Activated CD4-positive, alpha-beta T cell treated with anti-CD3 and anti-CD28 coated beads, Interleukin-2, amount 50 U/mL, for 24 hours (primary cell): ENCODE results near the gene KCNN1.
"Not testable (repeated sequence)": the region's sequence is repeated elsewhere in the genome, so short reads cannot be mapped to it uniquely, and the experiment has no call there.

ENCODE experiments used
- DNase-seq, 2 donors: peaks; one replicate each; pipeline ENCODE4 v3.0.0-alpha.2; 2020; ENCODE audit warnings: low read depth in 1 of 2, low spot score in 1 of 2

Gene KCNN1

DNA sequence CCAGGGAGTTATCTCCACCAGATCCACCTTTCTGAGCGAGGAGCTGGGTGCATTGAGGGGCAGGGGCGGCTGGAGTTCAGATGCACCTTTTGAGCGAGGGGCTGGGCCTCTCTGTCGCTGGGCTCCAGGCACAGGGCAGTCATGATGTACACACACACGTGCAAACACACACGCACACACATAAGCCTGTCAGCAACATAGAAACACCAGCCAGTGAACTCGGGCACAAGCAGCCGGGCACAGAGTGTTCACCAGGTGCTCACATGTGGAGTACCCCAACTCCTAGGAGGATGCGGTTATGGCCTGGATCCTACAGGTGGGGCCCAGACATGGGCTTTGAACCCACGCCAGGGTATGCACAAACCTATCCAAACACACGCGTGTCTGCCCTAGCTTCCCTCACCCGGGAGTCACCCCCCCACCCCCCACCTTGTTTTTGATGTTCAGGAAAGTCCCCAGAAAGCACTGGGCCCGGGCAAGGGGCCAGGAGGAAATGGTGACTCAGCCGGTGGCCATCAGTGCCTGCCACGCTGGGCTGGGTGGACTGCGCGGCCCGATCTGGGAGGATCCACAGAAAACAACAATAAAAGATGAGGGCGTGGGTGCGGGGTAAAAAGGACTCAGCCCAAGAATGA, 54.3 kb downstream of the KCNN1 start:
- DNase-seq, result no peak

DNA sequence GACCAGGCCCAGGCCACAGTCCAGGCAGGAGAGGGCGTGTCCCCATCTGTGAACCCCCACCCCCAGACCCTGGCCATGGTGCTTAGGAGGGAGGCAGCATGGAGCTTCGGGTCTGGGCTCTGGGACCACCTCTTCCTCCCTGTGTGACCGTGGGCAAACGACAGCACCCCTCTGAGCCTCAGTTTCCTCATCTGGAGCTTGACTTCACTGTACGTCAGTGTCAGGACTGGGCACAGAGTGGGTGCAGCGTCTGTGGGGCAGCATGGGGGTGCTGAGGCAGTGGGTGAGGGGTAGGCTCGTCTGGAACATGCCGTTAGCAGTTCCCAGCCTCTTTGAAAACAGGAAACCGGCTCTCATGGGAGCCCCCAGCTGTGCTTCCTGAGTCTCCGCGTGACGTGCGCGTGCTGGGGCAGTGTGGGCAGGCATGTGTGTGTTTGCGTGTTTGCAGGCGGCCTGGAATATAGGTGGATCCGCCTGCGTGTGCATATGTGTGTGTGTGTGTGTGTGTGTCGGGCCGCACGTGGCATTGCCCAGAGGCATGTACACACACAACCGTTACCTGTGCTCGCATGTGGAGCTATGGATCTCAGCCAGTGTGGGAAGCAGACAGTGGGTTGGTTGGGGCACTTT, 56.8 kb downstream of the KCNN1 start:
- DNase-seq, result no peak

- no peak for DNase-seq
Measured at GRCh38 chr19:18027151-18027550, 60.2 kb downstream of the KCNN1 start.

DNA sequence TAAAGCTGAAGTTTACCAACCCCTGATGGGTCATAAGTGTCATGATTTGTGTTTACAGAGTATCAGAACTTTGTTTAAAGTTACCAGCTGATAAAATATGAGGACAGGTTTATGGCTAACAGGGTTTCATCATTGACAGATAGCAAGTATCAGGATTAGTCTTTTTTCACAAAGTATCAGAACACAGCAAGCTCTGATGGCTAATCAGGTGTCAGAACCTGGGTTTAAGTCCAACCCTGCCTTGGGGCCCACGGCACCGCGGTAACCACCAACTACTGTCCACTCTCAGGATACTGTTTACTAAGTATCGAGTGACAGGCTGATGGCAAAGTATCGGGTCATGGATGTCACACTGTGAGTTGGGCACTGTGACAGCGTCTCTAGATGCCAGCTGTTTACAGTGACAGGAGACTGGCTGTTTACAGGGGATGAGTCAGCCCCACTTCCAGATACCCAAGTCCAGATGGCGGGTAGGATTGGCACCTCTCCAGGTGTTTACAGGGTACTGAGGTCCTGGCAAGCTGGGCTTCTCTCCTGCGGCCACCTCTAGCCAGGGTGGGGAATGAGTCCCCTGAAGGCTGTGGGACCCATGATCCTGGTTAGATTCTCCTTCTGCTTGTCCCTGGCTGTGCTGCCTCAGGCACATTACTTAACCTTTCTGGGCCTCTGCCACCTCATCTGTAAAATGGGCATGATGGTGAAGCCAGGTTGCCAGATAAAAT, 62.9 kb downstream of the KCNN1 start:
- no peak for DNase-seq

GRCh38 chr19:18031401-18031800, 64.5 kb downstream of the KCNN1 start:
- not testable (repeated sequence) for DNase-seq

DNA sequence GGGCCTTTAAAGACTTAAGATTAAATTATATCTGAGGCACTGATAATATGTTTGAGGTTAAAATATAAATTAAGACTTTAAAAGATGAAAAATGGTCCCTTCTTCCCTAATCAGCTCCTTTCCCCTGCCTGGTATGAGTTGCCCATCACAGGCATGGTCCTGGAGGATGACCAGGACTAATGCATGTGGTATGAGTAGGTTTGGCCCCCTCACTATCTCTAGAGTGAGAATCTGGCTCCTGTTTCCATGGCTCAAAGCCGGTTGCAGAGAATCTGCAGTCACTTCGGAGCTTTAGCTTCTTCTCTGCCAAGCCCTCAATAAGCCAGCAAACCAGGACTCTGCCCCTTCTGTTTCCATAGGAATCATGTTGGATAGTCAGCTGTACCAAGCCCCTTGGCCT, 65.2 kb downstream of the KCNN1 start:
- DNase-seq, result not testable (repeated sequence)

GRCh38 chr19:18041054-18041453, 74.1 kb downstream of the KCNN1 start:
- DNase-seq, result no peak

GRCh38 chr19:18043676-18044075, 76.8 kb downstream of the KCNN1 start:
- no peak for DNase-seq

DNA sequence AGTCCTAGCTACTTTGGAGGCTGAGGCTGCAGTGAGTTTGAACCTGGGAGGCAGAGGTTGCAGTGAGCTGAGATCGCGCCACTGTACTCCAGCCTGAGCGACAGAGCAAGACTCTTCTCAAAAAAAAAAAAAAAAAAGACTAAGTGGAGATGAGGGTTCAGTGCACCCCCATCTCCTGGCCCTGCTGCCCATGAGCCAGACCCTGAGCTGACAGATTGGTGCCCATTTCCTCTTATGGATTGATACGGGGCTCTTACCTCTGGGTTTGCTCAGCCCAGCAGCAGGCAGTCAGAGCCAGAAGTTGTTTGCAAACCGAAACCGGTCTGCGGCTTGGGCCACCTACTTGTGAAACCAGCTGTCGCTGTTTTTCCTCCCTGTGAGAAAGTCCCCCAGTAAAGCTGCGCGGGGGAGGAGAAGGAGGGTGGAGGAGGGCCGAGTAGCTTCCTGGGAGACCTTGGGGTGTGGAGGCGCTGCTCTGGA, 78.0 kb downstream of the KCNN1 start:
- peak; percentile 74 to 85 for DNase-seq

GRCh38 chr19:18045307-18046050, 78.6 kb downstream of the KCNN1 start:
- no peak for DNase-seq

DNA sequence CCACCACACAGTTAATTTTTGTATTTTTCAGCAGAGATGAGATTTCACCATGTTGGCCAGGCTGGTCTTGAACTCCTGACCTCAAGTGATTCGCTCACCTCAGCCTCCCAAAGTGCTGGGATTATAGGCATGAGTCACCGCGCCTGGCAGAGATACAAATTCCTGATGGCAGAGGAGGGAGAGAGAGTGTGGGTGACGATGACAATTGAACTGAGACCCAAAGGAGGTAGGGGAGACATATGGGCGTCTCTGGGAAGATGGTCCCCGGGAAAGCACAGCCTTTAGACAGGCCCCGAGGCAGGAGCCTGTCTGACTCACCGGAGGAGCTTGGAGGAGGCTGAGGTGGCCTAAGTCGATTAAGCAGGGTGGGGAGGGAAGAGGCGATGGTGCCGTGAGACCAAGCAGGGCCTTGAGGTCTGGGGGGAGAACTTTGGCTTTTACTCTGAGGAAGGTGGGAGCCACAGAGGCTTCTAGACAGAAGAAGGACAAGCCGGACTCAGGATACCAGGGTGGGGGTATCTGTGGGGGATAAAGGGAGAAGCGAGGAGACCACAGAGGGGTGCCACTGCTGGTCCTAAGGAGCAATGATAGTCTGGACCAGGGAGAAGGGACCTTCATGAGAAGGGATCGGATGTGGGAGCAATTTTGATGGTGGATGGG, 79.3 kb downstream of the KCNN1 start:
- DNase-seq, result no peak

DNA sequence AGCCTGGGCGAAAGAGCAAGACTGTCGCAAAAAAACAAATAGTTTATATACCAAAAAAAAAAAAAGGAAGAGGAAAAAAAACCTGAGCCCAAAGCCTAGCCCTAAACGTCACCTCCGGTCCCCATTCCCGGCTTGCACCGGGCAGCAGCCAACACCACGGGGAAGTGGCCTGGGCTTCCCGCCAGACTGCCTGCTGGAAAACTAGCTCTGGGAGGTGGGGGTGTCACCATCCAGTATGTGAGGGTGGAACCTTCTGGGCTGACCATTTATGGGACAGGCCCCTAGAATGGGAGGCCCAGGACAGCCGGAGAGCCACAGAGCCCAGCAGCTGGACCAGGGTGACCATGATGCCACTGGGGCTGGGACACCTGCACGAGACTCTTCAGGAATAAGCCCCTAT, 82.5 kb downstream of the KCNN1 start:
- DNase-seq, result no peak
